ENCODE data around the gene WNT16.
A peak's percentile ranks its signal among the peaks of the same experiment; 100 is the strongest.

The WNT16 gene

GRCh38 chr7:121344093-121344492 lies 15.3 kb downstream of the WNT16 start:
- no peak for DNase-seq (ENCODE audit: low spot score)

- no peak for DNase-seq (ENCODE audit: low spot score)
These were observed 15.7 kb downstream of the WNT16 start for GRCh38 chr7:121344497-121344896.

GRCh38 chr7:121351682-121352081 lies 22.9 kb downstream of the WNT16 start:
- DNase-seq (ENCODE audit: low spot score), result peak; percentile 25

GRCh38 chr7:121352323-121352722 lies 23.5 kb downstream of the WNT16 start:
- no peak for DNase-seq (ENCODE audit: low spot score)

- no peak for DNase-seq (ENCODE audit: low spot score)
These were observed 26.8 kb downstream of the WNT16 start for GRCh38 chr7:121355574-121355973.

GRCh38 chr7:121360564-121360963 lies 31.8 kb downstream of the WNT16 start:
- DNase-seq (ENCODE audit: low spot score), result no peak

- peak; percentile 79 for DNase-seq (ENCODE audit: low spot score)
These were observed 38.1 kb downstream of the WNT16 start for GRCh38 chr7:121366852-121367431.

- no peak for DNase-seq (ENCODE audit: low spot score)
These were observed 40.7 kb downstream of the WNT16 start for GRCh38 chr7:121369462-121369861.

- DNase-seq (ENCODE audit: low spot score), result no peak
These were observed 42.6 kb downstream of the WNT16 start for GRCh38 chr7:121371367-121371766.

- no peak for DNase-seq (ENCODE audit: low spot score)
These were observed 43.1 kb downstream of the WNT16 start for GRCh38 chr7:121371883-121372282.

GRCh38 chr7:121372376-121373010 lies 43.7 kb downstream of the WNT16 start:
- no peak for DNase-seq (ENCODE audit: low spot score)

GRCh38 chr7:121373177-121373576 lies 44.4 kb downstream of the WNT16 start:
- no peak for DNase-seq (ENCODE audit: low spot score)

GRCh38 chr7:121376979-121377378 lies 48.2 kb downstream of the WNT16 start:
- DNase-seq (ENCODE audit: low spot score), result no peak

GRCh38 chr7:121379930-121380329 lies 51.1 kb downstream of the WNT16 start:
- no peak for DNase-seq (ENCODE audit: low spot score)

GRCh38 chr7:121382473-121382872 lies 53.7 kb downstream of the WNT16 start:
- DNase-seq (ENCODE audit: low spot score), result no peak

- DNase-seq (ENCODE audit: low spot score), result no peak
These were observed 54.6 kb downstream of the WNT16 start for GRCh38 chr7:121383235-121383910.

GRCh38 chr7:121384265-121384664 lies 55.5 kb downstream of the WNT16 start:
- DNase-seq (ENCODE audit: low spot score), result no peak

GRCh38 chr7:121385056-121385799 lies 56.4 kb downstream of the WNT16 start:
- no peak for DNase-seq (ENCODE audit: low spot score)

- DNase-seq (ENCODE audit: low spot score), result no peak
These were observed 57.0 kb downstream of the WNT16 start for GRCh38 chr7:121385800-121386179.

- no peak for DNase-seq (ENCODE audit: low spot score)
These were observed 60.1 kb downstream of the WNT16 start for GRCh38 chr7:121388950-121389349.

- DNase-seq (ENCODE audit: low spot score), result no peak
These were observed 61.3 kb downstream of the WNT16 start for GRCh38 chr7:121390109-121390508.

- no peak for DNase-seq (ENCODE audit: low spot score)
These were observed 61.8 kb downstream of the WNT16 start for GRCh38 chr7:121390617-121391016.

Measured in RKO (cell line).